Calu3 (cell line): ENCODE results near the gene KCNK10. TPM values are rescaled to one million over a fixed set of nuclear protein-coding genes. Genes with fewer than 3 reads are reported as not detected.

ENCODE experiments used
- BruUV-seq: library from RNA; stranded (reverse); fragments of 400-500 nt; replicated peaks from 2 replicates; lab custom pipeline; 2021; lab: Mats Ljungman, UMichigan
- CTCF ChIA-PET: fragments of 300-600 bp; sonication (Branson Sonifier 250); formaldehyde crosslinking; loops from one replicate; lab custom pipeline; 2022; ENCODE audit warnings: antibody characterized with exemption; lab: Charles Lee
- DNase-seq: peaks from one replicate; pipeline ENCODE4 v3.0.0; 2022
- H3K27ac Mint-ChIP-seq: one replicate; pipeline ENCODE4 v1.8.0; 2022; ENCODE audit warnings: mixed read lengths; ENCODE audit not compliant: unreplicated experiment
- H3K27me3 Mint-ChIP-seq: one replicate; pipeline ENCODE4 v1.8.0; 2022; ENCODE audit warnings: mixed read lengths; ENCODE audit not compliant: unreplicated experiment
- H3K36me3 Mint-ChIP-seq: one replicate; pipeline ENCODE4 v1.8.0; 2022; ENCODE audit warnings: mild to moderate bottlenecking, moderate library complexity, mixed read lengths; ENCODE audit not compliant: insufficient read depth, unreplicated experiment
- H3K4me1 Mint-ChIP-seq: one replicate; pipeline ENCODE4 v1.8.0; 2022; ENCODE audit warnings: mild to moderate bottlenecking, low read depth, mixed read lengths; ENCODE audit not compliant: unreplicated experiment
- H3K4me3 Mint-ChIP-seq: one replicate; pipeline ENCODE4 v1.8.0; 2022; ENCODE audit warnings: mild to moderate bottlenecking, low read depth, moderate library complexity, mixed read lengths; ENCODE audit not compliant: unreplicated experiment
- H3K9me3 Mint-ChIP-seq: one replicate; pipeline ENCODE4 v1.8.0; 2022; ENCODE audit warnings: low read depth, mixed read lengths; ENCODE audit not compliant: unreplicated experiment
- CTCF ChIP-seq: fragments of 200-600 bp; IDR thresholded peaks from one replicate; pipeline ENCODE4 v1.8.0; 2022; ENCODE audit warnings: antibody characterized with exemption; ENCODE audit not compliant: unreplicated experiment
- intact Hi-C: fragments of 100-400 bp; cut with micrococcal nuclease; formaldehyde crosslinking; loops from one replicate; pipeline ENCODE4 v1.10.0; 2022; ENCODE audit not compliant: unreplicated experiment
- total RNA-seq: library from RNA; stranded (reverse); gene quantifications from 2 replicates; pipeline ENCODE4 v1.2.3, GENCODE V29; 2022

KCNK10 gene
- total RNA-seq, 1 experiment from 2014 or later, result not detected

- Mint-ChIP-seq H3K9me3 (no peaks in the 10 kb centered on the region), H3K36me3 (no peaks in the 10 kb centered on the region), H3K27ac (no peak overlapping the region), H3K4me3 (no peak overlapping the region), H3K27me3 (peaks cover 13% of the 10 kb centered on the region), H3K4me1 (no peaks in the 10 kb centered on the region)
- CTCF ChIA-PET, result no interaction called here
- TF ChIP-seq CTCF, result no peak
- no peak for DNase-seq
- BruUV-seq, result no TSS peak
- intact Hi-C loops, result no loop called here
Measured at GRCh38 chr14:88209273-88209672, 113.8 kb downstream of the KCNK10 start.

GRCh38 chr14:88208858-88209257 is 114.2 kb downstream of the KCNK10 start:
- H3K9me3 Mint-ChIP-seq, result no peaks in the 10 kb centered on the region
- intact Hi-C loops, result no loop called here
- no peaks in the 10 kb centered on the region for H3K36me3 Mint-ChIP-seq
- H3K4me1 Mint-ChIP-seq, result peaks cover 4% of the 10 kb centered on the region
- TF ChIP-seq CTCF, result no peak
- BruUV-seq, result no TSS peak
- CTCF ChIA-PET, result no interaction called here
- H3K27ac Mint-ChIP-seq, result no peak overlapping the region
- DNase-seq, result no peak
- H3K4me3 Mint-ChIP-seq, result no peak overlapping the region
- peaks cover 17% of the 10 kb centered on the region for H3K27me3 Mint-ChIP-seq

GRCh38 chr14:88204221-88204620 is 118.8 kb downstream of the KCNK10 start:
- no peak for TF ChIP-seq CTCF
- Mint-ChIP-seq H3K27ac (no peak overlapping the region), H3K9me3 (no peaks in the 10 kb centered on the region), H3K36me3 (no peaks in the 10 kb centered on the region), H3K27me3 (peaks cover 27% of the 10 kb centered on the region), H3K4me3 (no peak overlapping the region), H3K4me1 (peaks cover 9% of the 10 kb centered on the region)
- CTCF ChIA-PET, result no interaction called here
- intact Hi-C loops, result no loop called here
- BruUV-seq, result no TSS peak
- no peak for DNase-seq

- Mint-ChIP-seq H3K9me3 (no peaks in the 10 kb centered on the region), H3K27ac (no peak overlapping the region), H3K27me3 (peaks cover 27% of the 10 kb centered on the region), H3K4me3 (no peak overlapping the region), H3K4me1 (peaks cover 9% of the 10 kb centered on the region), H3K36me3 (no peaks in the 10 kb centered on the region)
- intact Hi-C loops, result no loop called here
- no peak for TF ChIP-seq CTCF
- no TSS peak for BruUV-seq
- no peak for DNase-seq
- CTCF ChIA-PET, result no interaction called here
Measured at GRCh38 chr14:88203291-88203690, 119.8 kb downstream of the KCNK10 start.
